Adrenal gland (tissue), 12 donors: ENCODE results near the gene ERBB3. TPM values are rescaled to one million over a fixed set of nuclear protein-coding genes. Genes with fewer than 3 reads are reported as not detected.

ENCODE experiments used
- DNase-seq, 7 donors: peaks; one replicate each; pipeline ENCODE4 v3.0.0-alpha.2; 2019 to 2020
- H3K27ac ChIP-seq, 5 donors: fragments of 200-600 bp; sonication (generic) in 4 of 5; 1 replicate in 3 of 5; 2 replicates in 2 of 5; pipeline versions ENCODE4 v1.5.1 to v1.8.0; 2016 to 2020; ENCODE audit warnings: mild to moderate bottlenecking in 1 of 5
- H3K27me3 ChIP-seq: fragments of 200-600 bp; 2 replicates; pipeline ENCODE4 v1.8.0; 2021
- H3K36me3 ChIP-seq, 2 donors: fragments of 200-600 bp; replicated peaks in 1 of 2; 1 replicate in 1 of 2; 2 replicates in 1 of 2; pipeline versions ENCODE4 v1.5.1 to v1.8.0; 2018 to 2022
- H3K4me1 ChIP-seq, 2 donors: fragments of 200-600 bp; replicated peaks in 1 of 2; 1 replicate in 1 of 2; 2 replicates in 1 of 2; pipeline versions ENCODE4 v1.5.1 to v1.8.0; 2018 to 2021
- H3K4me3 ChIP-seq, 4 donors: fragments of 200-600 bp; sonication (generic) in 3 of 4; one replicate each; pipeline ENCODE4 v1.5.1; 2016 to 2018
- H3K9me3 ChIP-seq, 3 donors: fragments of 200-600 bp; sonication (generic) in 1 of 3; replicated peaks in 1 of 3; 1 replicate in 2 of 3; 2 replicates in 1 of 3; pipeline versions ENCODE4 v1.5.1 to v1.8.0; 2016 to 2021
- CTCF ChIP-seq, 6 experiments: fragments of 450-650 bp in 4 of 6; fragments of 200-600 bp in 2 of 6; sonication (generic) in 1 of 6; IDR thresholded peaks; 1 replicate in 5 of 6; 2 replicates in 1 of 6; pipeline versions ENCODE4 v1.5.1 to v1.8.0; 2016 to 2021; ENCODE audit warnings: antibody characterized with exemption in 6 of 6, mild to moderate bottlenecking in 2 of 6, moderate library complexity in 1 of 6
- POLR2A ChIP-seq, 2 donors: fragments of 450-650 bp; IDR thresholded peaks; one replicate each; pipeline ENCODE4 v1.6.1; 2017; ENCODE audit warnings: antibody characterized with exemption in 2 of 2, mild to moderate bottlenecking in 2 of 2, moderate library complexity in 1 of 2
- WGBS, 4 donors: extraction: QIAGEN DNeasy Blood & Tissue Kit in 2 of 4; methylation state at CpG; one replicate each; pipeline versions ENCODE4 v1.1.5 to v1.1.7; 2013 to 2017; 5-methylcytosine and 5-hydroxymethylcytosine counted together
- intact Hi-C, 2 donors: fragments of 100-400 bp; cut with DNase I; formaldehyde crosslinking; loops; one replicate each; pipeline versions ENCODE4 v1.14.1 to v1.15.0; 2022 to 2023
- polyA plus RNA-seq, 3 donors: library from polyadenylated mRNA; stranded (reverse); fragments of 200-250 nt in 2 of 3; fragments of 350-450 nt in 1 of 3; fragmentation: Illumina TruSeq in 1 of 3; extraction: RNeasy Lipid Tissue Mini Kit (QIAGEN cat#74804) in 1 of 3; gene quantifications; one replicate each; pipeline ENCODE4 v1.2.3, GENCODE V29; 2013 to 2014
- total RNA-seq, 9 donors: library from RNA; depleted of rRNA in 4 of 9; stranded (reverse); fragments of >200 nt in 4 of 9; fragments of 120-200 nt in 1 of 9; fragmentation: NEBNext Ultra II Directional in 1 of 9; extraction: Animal tissue kit (Norgen Biotek cat#: 25700) in 1 of 9; gene quantifications; one replicate each; pipeline versions ENCODE4 v1.1.0 to v1.2.4, GENCODE V29; 2013 to 2023
- donor health status: healthy with polysubstance abuse.
- donor health status: Bipolar disorder and iron deficiency.
- donor health status: DM: yes; HTN: yes; CAD: no.
- donor health status: DM: no; HTN: no; CAD: no.
- donor health status: DM: no; HTN: no; CAD: no.
- donor health status: DM: yes; HTN: yes; CAD: no.

The ERBB3 gene
- total and polyA plus RNA-seq, 12 donors, result 1.3 to 25.7 (median 1.9) TPM

GRCh38 chr12:56104815-56105608 lies 25.0 kb downstream of the ERBB3 start:
- Histone ChIP-seq H3K9me3 (no peaks in the 10 kb centered on the region), H3K4me1 (peaks cover 17 to 20% of the 10 kb centered on the region in 2 donors), H3K36me3 (peaks cover 0 to 35% of the 10 kb centered on the region in 2 donors), H3K27me3 (no peaks in the 10 kb centered on the region), H3K4me3 (peak overlapping the region; percentile 20 to 98 (median 94)), H3K27ac (peak overlapping the region in 4 of 5 donors; percentile 59 to 93 (median 76))
- WGBS, 4 donors, result 0 to 2% (median 1%) methylated on average over 23 to 40 of the region's 40 CpGs
- DNase-seq, result peak in 4 of 7 donors; percentile 26 to 55 (median 38)
- no peak for TF ChIP-seq CTCF (IDR thresholded peaks at IDR 0.05)
- TF ChIP-seq POLR2A (IDR thresholded peaks at IDR 0.05), result no peak
- intact Hi-C loops, result loop anchor here in 1 of 2 donors (5.0 kb wide), 1 partner anchor 53 kb away; no protein-coding TSS in a partner anchor

GRCh38 chr12:56105609-56105902 lies 25.6 kb downstream of the ERBB3 start:
- no peaks in the 10 kb centered on the region for H3K27me3 ChIP-seq
- intact Hi-C loops, result no loop called here
- H3K9me3 ChIP-seq, result no peaks in the 10 kb centered on the region
- TF ChIP-seq CTCF (IDR thresholded peaks at IDR 0.05), result no peak
- TF ChIP-seq POLR2A (IDR thresholded peaks at IDR 0.05), result no peak
- peaks cover 17 to 20% of the 10 kb centered on the region in 2 donors for H3K4me1 ChIP-seq
- H3K4me3 ChIP-seq, result peak overlapping the region in 2 of 4 donors; percentile 20 to 93
- no peak overlapping the region for H3K27ac ChIP-seq
- no peak for DNase-seq
- 32 to 44% (median 34%) methylated on average over 2 of the region's 2 CpGs for WGBS, 4 donors
- H3K36me3 ChIP-seq, result peaks cover 0 to 40% of the 10 kb centered on the region in 2 donors

- peaks cover 0 to 57% of the 10 kb centered on the region in 2 donors for H3K36me3 ChIP-seq
- H3K4me3 ChIP-seq, result no peak overlapping the region
- H3K27ac ChIP-seq, result no peak overlapping the region
- WGBS, 4 donors, result 85 to 93% (median 89%) methylated on average over 3 of the region's 3 CpGs
- peaks cover 17 to 20% of the 10 kb centered on the region in 2 donors for H3K4me1 ChIP-seq
- no peak for TF ChIP-seq POLR2A (IDR thresholded peaks at IDR 0.05)
- TF ChIP-seq CTCF (IDR thresholded peaks at IDR 0.05), result no peak
- H3K9me3 ChIP-seq, result no peaks in the 10 kb centered on the region
- no peak for DNase-seq
- H3K27me3 ChIP-seq, result no peaks in the 10 kb centered on the region
- intact Hi-C loops, result no loop called here
Measured at GRCh38 chr12:56107242-56107641, 27.3 kb downstream of the ERBB3 start.

- Histone ChIP-seq H3K4me3 (no peak overlapping the region), H3K9me3 (no peaks in the 10 kb centered on the region), H3K27ac (no peak overlapping the region), H3K4me1 (peaks cover 7 to 15% of the 10 kb centered on the region in 2 donors), H3K27me3 (no peaks in the 10 kb centered on the region), H3K36me3 (peaks cover 0 to 74% of the 10 kb centered on the region in 2 donors)
- WGBS, 4 donors, result 84 to 94% (median 92%) methylated on average over 5 of the region's 5 CpGs
- no peak for TF ChIP-seq POLR2A (IDR thresholded peaks at IDR 0.05)
- TF ChIP-seq CTCF (IDR thresholded peaks at IDR 0.05), result no peak
- intact Hi-C loops, result no loop called here
- DNase-seq, result no peak
Measured at GRCh38 chr12:56110571-56110970, 30.6 kb downstream of the ERBB3 start.
